Right lobe of liver (tissue), 4 donors: ENCODE data around the gene VPS52.

Source experiments
- CTCF ChIP-seq, 4 donors: fragments of 200-600 bp in 3 of 4; fragments of 450-650 bp in 1 of 4; IDR thresholded peaks; one replicate each; pipeline versions ENCODE4 v1.5.1 to v1.8.0; 2016 to 2022; ENCODE audit warnings: antibody characterized with exemption in 4 of 4, mild to moderate bottlenecking in 2 of 4
- POLR2A ChIP-seq: fragments of 450-650 bp; IDR thresholded peaks from one replicate; pipeline ENCODE4 v1.6.1; 2017; ENCODE audit warnings: antibody characterized with exemption, mild to moderate bottlenecking
- donor health status: DM: no; HTN: no; CAD: no.
- donor health status: DM: no; HTN: no; CAD: no.
- donor health status: DM: no; HTN: yes; CAD: no.

- no peak for TF ChIP-seq CTCF (IDR thresholded peaks at IDR 0.05)
- no peak for TF ChIP-seq POLR2A
These were observed 61.8 kb downstream of the VPS52 start for GRCh38 chr6:33209856-33210255.
